NCI-H510A treated with DMSO at 0.1 percent for 48 hours (cell line): ENCODE measurements around the gene QRICH2.
"Not testable (repeated sequence)": the region's sequence is repeated elsewhere in the genome, so short reads cannot be mapped to it uniquely, and the experiment has no call there.

Source experiments
- DNase-seq: peaks from one replicate; lab custom pipeline; 2025; lab: John Stamatoyannopoulos, UW

The QRICH2 gene, protein sequence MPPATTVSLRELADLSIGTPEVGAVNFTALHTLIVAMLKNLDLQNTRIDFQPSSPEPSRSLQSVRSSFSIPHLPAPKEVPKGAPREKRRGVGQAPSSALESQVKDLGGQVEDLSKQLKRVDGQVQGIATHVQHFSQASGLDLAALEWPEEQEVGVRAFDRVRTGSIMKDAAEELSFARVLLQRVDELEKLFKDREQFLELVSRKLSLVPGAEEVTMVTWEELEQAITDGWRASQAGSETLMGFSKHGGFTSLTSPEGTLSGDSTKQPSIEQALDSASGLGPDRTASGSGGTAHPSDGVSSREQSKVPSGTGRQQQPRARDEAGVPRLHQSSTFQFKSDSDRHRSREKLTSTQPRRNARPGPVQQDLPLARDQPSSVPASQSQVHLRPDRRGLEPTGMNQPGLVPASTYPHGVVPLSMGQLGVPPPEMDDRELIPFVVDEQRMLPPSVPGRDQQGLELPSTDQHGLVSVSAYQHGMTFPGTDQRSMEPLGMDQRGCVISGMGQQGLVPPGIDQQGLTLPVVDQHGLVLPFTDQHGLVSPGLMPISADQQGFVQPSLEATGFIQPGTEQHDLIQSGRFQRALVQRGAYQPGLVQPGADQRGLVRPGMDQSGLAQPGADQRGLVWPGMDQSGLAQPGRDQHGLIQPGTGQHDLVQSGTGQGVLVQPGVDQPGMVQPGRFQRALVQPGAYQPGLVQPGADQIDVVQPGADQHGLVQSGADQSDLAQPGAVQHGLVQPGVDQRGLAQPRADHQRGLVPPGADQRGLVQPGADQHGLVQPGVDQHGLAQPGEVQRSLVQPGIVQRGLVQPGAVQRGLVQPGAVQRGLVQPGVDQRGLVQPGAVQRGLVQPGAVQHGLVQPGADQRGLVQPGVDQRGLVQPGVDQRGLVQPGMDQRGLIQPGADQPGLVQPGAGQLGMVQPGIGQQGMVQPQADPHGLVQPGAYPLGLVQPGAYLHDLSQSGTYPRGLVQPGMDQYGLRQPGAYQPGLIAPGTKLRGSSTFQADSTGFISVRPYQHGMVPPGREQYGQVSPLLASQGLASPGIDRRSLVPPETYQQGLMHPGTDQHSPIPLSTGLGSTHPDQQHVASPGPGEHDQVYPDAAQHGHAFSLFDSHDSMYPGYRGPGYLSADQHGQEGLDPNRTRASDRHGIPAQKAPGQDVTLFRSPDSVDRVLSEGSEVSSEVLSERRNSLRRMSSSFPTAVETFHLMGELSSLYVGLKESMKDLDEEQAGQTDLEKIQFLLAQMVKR (N-terminal part only)

GRCh38 chr17:76307966-76308338 lies at the start of gene QRICH2:
TSS of gene QRICH2 (minus strand) at chr17:76308276. CDS start at chr17:76307998, 278 bp downstream.
- DNase-seq: no peak

DNA sequence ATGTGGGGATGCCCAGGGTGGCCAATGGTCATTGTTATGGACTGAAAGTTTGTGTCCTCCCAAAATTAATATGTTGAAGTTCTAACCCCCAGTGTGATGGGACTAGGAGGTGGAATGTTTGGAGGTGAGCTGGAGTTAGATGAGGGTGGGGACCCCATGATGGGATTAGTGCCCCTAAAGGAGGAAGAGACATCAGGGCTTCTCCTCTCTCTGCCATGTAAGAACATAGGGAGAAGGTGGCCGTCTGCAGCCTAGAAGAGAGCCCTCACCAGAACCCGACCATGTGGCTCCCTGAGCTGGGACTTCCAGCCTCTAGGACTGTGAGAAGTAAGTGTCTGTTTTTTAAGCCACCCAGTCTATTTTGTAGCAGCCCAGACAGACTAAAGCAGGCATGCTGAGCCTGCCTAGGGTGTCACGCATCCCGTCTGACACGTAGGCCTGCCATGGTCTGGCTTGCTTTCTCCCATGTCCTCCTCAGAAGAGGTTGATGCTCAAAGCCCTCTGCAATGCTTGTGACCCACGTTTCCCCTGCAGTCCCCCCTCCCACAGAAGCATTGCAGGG lies 49.6 kb upstream of the QRICH2 start:
- no peak for DNase-seq

DNA sequence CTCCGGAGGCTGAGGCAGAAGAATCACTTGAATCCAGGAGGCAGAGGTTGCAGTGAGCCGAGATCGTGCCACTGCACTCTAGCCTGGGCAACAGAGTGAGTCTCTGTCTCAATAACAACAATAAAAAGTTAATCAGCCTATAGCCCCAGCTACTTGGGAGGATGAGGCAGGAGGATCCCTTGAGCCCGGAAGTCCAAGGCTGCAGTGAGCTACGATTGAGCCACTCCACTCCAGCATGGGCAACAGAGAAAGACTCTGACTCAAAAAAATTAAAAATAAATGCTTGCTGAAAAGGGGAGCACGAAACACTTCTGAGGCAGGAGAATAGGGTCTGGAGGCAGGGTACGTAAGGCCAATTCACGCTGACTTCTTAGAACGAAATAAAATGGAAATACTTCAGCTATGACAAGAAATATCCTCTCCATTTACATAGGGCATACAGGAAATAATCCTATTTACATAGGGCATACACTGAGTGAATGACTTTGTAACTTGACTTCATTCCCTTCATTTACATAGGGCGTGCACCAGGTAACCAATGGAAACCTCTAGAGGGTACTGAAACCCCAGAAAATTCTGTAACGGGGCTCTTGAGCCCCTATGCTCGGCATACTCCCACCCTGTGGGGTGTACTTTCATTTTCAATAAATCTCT lies 48.9 kb upstream of the QRICH2 start:
- DNase-seq: no peak

GRCh38 chr17:76354747-76355310 lies 46.8 kb upstream of the QRICH2 start:
- DNase-seq: peak; percentile 26

GRCh38 chr17:76354317-76354729 lies 46.2 kb upstream of the QRICH2 start:
- no peak for DNase-seq

- DNase-seq: peak; percentile 94
Measured at GRCh38 chr17:76353599-76354316, 45.7 kb upstream of the QRICH2 start, which contains the start of gene PRPSAP1. TSS of gene PRPSAP1 (minus strand) at chr17:76353916. CDS start at chr17:76353703, 213 bp downstream.

DNA sequence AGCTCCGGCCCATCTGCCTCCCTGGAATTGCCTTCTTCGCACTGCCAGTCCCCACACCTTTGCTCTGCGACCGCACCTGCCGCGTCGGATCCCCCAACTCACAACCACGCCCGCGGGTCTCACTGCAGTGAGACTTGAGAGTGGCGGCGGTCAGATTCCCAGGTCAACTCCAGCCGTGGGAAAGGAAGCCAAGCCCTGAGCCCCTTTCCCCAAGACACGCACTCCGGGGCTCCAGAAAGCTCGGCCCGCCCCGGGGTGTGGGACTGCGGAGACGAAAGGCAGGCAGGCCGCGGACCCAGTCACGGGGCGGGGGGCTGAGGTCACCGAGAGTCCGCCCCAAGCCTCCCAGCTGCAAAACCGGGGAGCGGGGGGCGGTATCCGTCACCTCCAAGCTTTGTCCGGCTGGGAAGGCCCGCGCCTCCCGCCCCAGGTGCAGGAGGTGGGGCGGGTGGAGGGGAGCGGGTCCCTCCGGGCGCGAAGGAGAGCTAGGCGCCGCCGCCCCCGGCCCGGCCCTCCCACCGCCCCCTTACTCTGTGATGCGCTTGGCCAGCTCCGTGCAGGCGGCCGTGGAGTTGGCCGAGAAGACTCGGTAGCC lies 45.0 kb upstream of the QRICH2 start:
- no peak for DNase-seq

- no peak for DNase-seq
Measured at GRCh38 chr17:76351526-76352071, 43.5 kb upstream of the QRICH2 start.

DNA sequence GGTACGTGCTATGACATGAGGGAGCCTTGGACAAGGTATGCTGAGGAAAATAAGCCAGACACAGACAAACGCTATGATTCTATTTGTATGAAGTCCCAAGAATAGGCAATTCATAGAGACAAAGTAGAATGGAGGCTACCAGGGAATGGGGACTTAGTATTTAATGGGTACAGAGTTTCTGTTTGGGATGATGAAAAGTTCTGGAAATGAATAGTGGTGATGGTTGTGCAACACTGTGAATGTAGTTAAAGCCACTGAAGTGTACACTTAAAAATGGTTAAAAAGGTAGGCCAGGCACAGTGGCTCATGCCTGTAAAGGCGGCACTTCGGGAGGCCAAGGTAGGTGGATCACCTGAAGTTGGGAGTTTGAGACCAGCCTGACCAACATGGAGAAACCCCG lies 42.4 kb upstream of the QRICH2 start:
- no peak for DNase-seq

DNA sequence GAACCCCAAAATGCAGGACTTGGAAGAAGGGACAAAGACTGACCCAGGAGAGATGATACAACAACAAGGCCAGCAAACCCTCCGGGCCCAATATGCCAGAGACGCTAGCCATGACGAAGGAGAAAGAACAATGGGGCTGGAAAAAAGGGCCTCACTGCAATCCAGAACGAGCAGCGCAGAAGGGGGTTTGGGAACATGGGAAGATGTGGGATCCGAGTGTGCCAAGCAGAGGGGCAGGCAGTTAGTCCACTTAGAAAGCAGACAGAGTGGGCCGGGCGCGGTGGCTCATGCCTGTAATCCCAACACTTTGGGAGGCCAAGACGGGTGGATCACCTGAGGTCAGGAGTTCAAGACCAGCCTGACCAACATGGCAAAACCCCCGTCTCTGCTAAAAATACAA lies 38.9 kb upstream of the QRICH2 start:
- DNase-seq: not testable (repeated sequence)

DNA sequence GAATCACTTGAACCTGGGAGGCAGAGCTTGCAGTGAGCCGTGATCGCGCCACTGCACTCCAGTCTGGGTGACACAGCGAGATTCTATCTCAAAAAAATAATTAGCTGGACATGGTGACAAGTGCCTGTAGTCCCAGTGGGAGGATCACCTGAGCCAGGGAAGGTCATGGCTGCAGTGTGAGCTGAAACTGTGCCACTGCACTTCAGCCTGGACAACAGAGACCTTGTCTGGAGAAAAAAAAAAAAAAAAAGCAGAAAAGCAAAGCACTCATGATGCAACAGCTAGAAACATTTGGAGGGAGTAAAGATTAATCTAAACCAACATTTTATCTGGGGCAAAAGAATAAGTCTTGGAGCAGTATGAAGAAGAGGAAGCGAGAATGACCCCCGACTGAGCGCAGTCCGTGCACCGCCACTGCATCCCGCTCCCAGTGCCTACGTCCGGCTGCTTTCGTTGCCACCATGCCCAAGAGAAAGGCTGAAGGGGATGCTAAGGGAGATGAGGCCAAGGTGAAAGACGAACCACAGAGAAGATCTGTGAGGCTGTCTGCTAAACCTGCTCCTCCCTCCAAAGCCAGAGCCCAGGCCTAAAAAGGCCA lies 37.4 kb upstream of the QRICH2 start:
- DNase-seq: no peak

- no peak for DNase-seq
Measured at GRCh38 chr17:76343106-76343505, 35.0 kb upstream of the QRICH2 start.

GRCh38 chr17:76341301-76341700 lies 33.2 kb upstream of the QRICH2 start:
- no peak for DNase-seq

DNA sequence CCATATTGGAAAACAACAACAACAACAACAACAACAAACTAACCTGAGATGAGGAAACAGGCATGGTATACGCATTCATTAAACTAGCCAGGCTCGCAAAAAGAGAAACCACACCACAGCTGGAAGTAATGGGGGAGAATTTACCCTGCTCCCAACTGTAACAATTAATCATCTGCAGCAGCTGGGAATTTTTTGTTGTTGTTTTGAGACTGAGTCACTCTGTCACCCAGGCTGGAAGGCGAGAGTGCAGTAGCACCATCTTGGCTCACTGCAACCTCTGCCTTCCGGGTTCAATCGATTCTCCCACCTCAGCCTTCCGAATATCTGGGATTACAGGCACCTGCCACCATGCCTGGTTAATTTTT lies 29.3 kb upstream of the QRICH2 start:
- DNase-seq: no peak

DNA sequence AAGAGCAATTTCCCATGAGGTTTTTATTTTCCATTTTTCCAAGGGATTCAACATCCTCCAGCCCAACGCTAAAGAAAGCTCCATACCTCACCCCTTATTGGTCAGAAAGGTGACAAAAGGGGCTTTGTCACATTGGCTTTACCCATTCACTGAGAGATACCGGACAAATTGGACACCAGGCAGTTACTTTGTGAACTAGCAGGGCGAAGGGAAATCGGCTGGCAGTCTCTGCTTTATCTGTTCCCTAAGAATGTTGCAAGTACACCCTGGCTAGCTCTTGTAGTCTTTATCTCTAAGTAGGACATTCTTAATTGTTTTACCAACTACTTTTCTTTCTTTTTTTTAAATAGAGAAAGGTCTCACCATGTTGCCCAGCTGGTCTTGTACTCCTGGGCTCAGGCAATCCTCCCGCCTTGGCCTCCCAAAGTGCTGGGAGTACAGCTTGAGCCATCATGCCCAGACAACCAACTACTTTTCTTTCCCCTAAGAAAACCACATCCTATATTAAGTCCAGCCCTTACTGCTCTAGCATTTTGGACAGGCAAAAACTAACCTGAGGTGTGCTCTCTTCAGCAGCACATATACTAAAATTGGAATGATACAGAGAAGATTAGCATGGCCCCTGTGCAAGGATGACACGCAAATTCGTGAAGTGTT lies 28.8 kb upstream of the QRICH2 start:
- no peak for DNase-seq

- no peak for DNase-seq
Measured at GRCh38 chr17:76335716-76336381, 27.8 kb upstream of the QRICH2 start.

- no peak for DNase-seq
Measured at GRCh38 chr17:76333673-76334505, 25.8 kb upstream of the QRICH2 start.
